GM21529 (cell line): Measurements from ENCODE around the gene SLC8A1.
A peak's percentile ranks its signal among the peaks of the same experiment; 100 is the strongest.

Experiments used
- ATAC-seq: cut with Tn5 transposase; IDR thresholded peaks from one replicate; pipeline ENCODE4 v1.9.1; 2021; ENCODE audit not compliant: unreplicated experiment

Gene SLC8A1

DNA sequence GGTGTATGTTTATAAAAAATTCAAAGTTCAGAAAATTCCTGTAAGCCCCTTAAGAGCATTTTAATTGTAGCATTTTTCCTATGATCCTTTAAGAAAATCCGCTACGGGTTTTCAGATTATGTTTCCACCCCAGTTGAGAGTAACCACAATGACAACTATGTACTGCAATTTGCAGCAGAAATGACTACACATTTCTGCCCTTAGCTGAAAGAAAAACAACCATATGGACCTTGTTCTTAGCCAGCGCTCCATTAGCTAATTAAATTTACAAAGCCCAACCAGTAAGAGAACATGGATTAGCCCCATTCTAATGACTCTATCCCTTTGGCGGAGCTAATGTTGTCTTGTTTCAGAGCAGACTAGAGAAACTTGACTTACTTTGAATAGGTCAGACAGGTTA lies 247.6 kb downstream of the SLC8A1 start:
- no peak for ATAC-seq

DNA sequence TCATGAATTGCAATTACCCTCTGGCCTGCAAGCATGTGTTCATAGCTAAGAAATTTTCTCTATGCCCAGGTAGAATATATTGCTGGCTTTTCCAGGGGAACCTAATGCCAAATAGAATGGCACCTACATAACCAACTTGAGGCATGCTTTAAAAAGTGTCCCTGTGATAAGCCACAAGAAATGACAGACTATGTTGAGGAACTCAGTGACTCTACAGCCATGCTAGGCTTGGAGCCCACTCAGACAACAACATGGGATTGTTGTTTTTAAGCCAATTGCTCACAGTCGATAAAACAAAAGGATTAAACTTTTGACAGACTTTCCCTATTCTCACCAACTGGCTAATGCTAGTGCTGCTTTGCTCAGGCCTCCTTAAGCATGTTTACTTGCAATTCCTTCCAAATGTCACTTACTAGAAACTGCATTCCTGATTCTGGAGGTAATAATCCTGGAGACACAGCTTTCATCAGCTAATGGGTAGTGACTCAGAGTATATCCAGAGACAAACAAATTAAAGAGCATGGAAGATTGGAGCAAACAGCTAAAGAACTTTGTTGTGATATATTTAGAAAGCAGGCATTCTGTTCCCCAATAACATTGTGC lies 249.0 kb downstream of the SLC8A1 start:
- ATAC-seq: no peak

DNA sequence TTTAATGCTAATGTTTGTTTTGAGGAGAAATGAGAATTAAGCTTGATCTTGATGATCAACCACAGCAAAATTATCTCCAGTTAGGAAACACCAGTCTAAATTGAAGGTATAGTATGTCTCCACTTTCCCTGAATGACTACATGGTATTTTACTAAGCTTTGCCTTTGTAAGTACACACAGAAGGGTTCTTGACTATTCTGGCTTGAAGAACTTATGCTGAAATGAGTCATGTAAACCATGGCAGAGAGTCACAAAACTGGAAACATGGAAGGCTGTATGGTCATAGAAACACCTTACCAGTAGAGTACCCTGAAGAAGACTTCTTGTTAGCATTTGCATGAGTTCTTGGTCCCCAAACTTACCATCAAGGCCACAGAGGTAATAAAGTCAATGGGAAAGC lies 250.5 kb downstream of the SLC8A1 start:
- ATAC-seq: no peak

DNA sequence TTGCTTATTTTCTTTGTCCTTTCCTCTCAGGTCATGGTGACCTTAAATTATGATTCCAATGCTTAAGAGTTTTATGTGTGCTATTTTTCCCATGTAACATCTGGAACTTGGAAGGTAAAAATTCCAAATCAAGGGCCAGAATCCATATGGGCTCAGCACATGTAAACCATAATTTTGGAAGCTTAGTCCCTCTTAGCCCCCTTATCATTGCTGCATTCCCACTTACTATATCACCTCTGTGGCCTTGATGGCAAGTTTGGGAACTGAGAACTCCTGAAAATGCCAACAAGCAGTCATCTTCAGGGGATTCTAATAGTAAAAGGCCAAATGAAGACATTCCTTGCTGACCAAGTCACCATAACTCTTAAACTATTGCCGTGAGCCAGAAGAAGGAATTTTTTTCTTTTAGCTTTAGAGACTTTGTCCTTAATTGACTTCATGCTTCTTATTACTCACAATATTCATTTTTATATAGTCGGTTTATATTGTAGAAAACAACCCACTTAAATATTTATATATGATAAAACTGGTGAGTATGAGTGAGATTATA lies 251.4 kb downstream of the SLC8A1 start:
- no peak for ATAC-seq

DNA sequence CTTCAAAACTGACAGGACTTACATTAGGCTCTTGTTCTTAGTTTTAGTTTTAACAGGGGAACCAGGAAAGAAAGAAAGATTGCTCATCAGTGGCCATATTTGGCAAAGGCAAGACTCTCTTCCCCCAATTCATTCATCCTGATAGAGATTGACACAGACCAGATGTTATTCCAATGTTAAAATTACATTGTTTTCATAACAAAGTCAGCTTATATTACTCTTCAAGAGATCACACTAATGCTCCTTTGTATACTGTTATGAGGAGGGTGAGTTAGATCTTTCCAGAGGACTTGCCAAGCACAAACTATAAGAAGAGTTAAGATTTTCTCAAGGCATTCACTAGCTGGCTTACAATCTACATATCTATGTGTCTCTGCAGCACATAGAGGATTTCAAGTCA lies 252.1 kb downstream of the SLC8A1 start:
- no peak for ATAC-seq

DNA sequence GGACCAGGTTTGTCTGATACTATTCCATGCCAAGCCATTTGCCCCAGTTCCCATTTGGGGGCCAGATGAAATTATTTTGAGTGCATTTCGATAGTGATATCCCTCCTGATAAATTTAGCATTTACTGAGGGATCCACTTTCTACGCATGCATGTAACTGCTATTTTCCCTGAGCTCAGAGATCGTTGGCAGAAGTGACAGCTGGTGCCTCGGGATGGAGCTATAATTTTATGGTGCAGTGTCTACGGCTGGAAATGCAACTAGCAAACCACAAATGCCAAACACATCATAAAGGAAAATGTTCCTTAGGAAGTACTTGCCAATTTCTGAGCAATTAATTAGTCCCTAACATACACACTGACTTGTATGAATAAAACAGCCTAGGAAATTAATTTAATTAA lies 254.8 kb downstream of the SLC8A1 start:
- ATAC-seq: no peak

DNA sequence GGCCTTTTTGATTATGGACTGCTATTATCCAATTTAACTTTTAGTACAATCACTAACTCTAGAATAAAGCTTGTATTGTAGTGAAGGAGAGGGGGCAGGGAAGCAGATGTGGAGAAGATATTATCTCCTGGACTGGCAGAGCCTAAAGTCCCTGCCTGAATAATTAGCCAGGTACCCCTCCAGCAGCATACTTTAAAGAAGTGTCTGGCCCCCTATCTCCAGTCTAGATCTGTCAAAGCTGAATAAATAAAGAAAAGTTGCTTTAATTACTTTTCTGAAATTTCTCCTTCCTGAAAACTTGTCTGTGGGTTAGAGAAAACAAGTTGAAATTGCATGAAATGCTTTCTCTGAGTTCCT lies 258.2 kb downstream of the SLC8A1 start:
- no peak for ATAC-seq

DNA sequence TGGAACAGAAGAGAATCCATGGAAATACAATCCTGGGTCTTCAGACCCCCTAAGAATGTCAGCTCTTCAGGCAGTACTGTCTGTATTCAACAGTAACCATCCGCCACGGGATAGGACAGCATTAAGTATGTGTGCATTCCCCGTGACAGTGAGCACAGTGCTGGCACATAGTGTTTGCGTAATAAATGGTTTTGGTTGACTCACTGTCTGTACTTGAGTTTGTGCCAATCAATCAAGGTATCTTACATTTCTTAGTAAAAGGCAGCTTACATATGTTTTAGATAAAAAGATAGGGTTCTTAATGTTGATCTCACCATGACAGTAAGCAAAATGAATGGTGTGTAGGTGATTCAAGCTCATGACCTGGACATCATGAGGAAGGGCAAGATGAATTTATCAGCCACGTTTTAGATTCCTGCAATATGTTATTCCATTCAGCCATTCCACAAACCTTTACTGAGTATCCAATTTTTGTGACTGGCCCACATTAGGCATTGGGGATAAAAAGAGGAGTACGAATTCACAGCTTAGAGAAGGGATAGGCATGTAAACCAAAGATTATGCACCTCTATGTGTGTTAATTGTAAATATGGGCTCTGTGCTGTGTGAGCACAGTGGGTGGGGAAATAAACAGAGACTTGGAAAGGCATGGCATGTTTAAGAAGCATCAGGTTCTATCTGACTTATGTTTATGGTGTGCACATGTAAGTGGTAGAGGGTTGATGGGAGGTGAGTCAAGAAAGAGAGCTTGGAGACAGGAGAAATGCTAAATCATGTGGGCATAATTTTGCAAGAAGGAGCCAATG lies 258.8 kb downstream of the SLC8A1 start:
- ATAC-seq: no peak

DNA sequence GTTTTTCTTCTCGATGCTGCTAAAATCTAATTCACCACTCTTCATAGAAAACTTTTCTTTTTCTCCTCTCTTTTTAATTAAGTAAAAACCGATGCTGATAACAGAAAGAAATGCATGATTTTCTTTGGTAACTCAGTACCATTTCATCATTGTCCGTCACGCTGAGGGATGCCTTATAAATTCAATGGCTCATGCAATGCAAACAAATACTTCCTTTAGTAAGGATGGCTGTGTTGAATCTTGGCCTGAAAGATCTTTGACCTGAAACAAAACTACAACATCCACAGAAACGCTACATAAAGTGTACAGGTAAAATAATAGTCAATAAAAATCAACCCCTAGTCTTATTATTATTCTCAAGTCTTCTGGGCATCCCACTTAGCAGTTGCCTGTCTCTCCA lies 261.4 kb downstream of the SLC8A1 start:
- ATAC-seq: no peak

DNA sequence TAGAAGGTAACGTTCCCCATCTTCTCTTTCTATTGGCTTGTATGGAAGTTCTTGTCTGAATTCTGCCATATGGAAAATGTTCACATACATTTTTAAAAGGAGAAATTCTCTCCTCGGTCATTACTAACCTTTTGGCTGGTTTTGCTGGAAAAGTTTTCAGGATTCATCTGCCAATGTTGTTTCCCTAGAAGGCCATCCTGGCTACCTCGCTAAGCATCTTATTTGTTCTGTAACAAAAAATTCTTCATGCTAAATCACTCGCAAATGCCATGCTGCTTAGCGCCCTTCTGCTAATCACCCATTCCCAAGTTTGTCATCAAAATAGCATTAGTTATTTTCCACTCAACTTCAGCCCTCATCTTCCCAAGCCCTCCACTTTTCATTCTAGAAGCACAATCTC lies 262.0 kb downstream of the SLC8A1 start:
- ATAC-seq: no peak

DNA sequence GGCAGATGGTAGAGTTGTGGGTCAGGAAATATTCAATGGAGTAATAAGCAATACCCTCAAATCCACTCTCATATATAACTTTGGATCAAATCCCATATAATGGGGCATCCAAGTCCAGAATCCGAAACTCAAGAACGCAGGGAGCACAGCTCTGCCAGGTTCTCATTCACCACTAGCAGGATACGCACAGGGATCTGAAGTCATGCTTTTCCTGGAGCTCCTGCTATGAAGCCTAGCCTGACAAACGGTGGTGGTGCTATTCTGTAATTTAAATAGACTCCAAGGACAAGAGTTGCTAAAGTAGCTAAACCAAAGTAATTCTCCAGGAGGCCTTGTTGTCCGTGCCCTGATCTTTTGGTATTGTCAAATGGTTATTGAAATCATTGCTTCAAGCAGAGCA lies 264.8 kb downstream of the SLC8A1 start:
- ATAC-seq: no peak

DNA sequence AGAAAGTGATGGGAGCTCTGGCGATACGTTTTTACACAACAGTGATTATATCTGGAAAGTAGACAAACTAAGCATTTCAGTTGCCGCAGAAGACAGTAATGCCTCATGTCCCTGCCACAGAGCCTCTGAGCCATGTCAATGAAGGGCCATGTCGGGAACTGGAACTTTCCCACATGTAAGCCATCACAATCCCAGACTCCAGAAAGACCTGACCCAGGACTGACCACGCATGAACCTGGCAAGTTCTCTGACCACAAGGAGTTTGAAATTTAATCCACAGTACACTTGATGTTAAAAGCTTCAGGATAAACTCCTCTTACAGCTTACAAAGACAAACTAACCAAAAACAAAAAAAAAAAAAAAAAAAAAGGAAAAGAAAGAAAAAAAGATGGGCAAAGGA lies 267.3 kb downstream of the SLC8A1 start:
- no peak for ATAC-seq

DNA sequence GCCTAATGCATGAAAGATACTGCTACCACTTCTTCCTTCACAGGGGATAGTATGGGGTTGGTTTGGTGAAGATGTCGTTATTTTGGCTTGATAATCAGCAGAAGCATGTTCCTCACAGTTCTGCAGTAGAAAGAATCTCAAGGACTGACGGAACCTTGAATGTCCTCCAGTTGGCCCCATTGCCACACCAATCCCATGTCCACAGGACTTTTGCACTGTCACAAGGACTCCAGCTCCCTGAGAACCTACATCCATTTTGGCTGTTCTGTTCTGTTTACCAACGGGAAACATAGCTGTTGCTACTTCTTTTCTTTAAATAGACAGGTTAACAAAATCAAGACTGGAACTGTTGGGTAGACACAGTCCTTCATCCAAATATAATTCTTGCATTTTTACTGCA lies 270.0 kb downstream of the SLC8A1 start:
- ATAC-seq: no peak

DNA sequence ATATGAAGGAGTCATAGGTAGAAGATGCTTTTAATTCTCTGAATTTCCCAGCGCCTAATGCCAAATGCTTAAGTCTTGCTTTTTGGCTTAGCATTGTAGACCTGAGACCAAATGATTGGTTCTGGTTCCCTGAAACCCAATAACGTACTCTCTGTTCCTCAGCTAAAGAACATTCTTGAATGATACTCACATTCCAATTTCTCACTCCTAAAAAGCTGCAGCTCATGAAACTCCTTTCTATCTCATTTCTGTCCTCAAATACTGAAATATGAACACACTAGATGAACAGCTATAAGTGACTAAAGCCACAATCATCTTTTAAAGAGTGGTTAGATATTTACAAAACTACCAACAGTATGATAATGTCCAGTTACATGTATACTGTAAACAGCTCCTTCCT lies 272.1 kb downstream of the SLC8A1 start:
- ATAC-seq: no peak

DNA sequence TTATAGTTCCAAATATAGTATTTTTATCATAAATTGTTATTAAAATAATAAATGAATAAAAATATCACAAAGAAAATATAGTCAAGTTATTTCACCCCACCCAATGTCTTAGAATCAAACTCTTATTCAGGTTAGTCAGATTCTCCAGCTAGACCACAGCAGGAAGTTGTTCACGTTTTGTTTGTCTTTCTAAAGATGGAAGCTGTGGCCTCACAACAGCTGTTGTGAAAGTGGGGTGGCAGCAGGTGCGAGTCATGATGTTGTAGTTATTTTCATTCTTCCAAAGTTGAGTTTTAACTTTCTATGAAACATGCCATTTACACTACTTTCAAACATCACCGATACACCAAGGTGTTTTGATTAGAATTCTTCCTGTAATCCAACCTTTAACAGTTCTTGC lies 272.9 kb downstream of the SLC8A1 start:
- ATAC-seq: peak; percentile 86

DNA sequence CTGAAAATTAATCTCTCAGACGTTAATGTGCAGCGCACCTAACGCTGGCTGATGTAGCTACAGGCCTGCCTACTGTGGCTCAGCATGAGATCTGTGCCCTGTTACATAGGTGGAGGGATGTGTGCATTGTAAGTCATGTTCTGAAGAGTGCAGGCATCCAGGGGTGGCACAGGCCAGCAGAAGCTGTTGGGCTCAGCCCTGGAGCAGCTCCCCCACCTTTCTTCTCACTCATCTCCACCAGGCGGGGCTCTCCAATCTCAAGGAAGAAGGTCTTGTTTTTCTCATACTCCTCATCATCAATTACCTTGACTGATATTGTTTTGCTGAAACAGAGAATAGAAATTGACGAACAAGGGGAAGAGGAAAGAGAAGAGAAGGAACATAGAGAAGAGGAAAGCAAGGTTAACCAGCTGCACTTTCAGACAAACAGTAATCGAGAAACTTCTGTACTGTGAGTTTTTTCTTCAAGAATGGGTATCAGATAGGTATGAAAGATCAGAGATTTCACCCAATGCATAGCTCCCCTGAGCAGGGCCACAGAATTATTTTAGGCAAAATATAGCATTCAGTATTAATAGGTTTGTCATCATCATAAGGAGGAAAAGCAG lies 273.6 kb downstream of the SLC8A1 start:
- ATAC-seq: no peak

DNA sequence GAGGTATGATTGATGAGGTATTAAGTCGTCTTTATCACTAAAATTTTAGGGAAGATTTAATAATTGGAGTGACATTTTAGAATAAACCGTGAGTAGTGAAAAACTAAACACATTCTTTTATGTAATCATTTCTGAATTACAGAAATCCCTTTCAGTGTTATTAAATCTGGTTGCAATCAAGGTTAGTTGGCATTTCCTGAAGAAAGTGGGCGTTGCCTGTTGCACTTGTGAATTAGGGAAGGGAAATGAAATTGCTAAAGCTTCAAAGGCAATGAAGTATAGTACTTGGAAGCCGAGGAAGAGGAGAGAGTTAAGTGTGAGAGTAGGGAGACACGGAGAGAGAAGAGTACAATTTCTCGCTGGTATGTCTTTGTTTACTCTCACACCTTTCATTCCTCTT lies 274.5 kb downstream of the SLC8A1 start:
- no peak for ATAC-seq

DNA sequence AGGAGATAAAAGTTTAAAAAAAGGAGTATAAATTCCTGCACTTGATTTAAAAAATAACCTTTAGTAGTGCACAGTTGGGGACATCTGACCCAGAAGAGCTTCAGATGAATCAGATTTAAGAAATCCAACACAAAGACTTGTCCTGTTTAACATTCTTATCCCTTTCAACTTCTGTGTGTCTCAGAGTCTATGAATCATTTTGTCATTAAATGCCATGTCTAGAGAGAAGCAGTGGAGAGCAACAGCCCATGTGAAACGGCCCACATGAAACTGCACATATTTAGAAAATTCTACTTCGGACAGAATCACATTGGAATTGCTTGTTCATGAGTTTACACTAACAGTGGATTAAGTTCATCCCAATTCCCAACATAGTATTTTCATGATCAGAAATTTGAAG lies 278.6 kb downstream of the SLC8A1 start:
- ATAC-seq: no peak

DNA sequence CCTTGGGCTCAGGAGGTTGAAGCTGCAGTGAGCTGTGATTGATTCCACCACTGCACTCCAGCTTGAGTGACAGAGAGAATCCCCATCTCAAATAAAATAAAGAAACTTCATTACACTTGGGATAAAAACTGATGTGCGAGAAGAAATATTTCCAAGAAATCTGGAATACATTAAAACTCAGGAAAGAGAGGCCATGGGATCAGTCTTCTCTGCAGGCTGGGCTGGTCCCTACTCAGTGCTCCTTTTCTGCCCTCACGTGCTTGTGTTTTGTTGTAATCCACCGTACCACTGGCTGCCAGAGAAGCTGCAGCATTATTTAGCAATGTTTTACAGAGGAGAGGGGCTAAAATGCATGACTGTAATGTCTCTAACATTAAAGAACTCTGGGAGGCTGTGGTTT lies 282.0 kb downstream of the SLC8A1 start:
- no peak for ATAC-seq

DNA sequence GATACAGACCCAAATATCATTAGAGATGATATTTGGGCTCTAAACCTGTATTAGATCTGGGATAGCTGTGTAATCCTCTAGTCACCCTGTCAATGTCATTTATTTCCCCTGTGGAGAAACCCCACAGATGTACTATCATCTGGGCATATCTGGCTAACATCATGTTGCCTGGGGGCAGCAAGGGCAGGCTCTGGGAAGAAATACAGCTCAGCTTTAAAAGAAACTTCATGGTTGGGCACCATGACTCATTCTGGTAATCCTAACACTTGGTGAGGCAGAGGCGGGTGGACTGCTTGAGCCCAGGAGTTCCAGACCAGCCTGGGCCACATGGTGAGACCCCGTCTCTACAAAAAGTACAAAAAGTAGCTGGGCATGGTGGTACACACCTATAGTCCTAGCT lies 282.5 kb downstream of the SLC8A1 start:
- no peak for ATAC-seq

DNA sequence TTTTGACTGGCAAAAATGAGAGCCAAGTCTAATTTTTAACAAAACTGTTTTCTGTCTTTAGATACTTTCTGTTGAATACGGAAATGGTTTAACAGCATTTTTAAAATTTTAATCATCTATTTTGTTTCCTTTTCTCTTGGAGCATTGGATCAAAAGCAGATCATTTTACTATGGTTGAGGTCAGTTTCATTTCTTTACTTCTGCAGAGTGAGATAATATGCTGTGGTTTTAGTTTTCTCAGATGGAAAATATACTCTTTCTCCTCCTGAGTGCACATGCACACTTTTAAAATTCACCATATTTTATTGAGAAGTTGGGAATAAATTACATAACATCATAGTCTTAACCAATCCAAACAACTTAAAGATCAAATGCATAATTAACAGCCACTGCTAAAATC lies 283.3 kb downstream of the SLC8A1 start:
- no peak for ATAC-seq

DNA sequence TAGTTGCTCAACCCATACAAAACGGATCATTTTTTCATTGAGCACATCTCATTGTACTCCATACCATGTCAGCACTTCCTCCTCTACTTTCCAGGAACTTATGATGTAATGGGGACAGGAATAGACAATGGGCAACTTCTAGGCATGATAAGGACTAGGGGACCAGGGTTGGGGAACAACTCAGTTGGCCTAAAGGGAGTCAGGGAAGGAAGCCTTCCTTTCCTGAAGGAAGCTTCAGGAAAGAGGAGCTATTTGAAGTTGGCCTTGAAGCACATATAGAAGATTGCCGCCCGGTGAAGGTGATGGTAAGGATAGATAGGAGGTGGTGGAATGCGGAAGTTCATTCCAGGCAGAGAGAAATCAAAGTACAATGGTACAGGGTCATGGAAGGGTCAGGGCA lies 283.9 kb downstream of the SLC8A1 start:
- ATAC-seq: no peak
